Keratinocyte (primary cell): ENCODE measurements around the gene GGT5. TPM values are rescaled to one million over a fixed set of nuclear protein-coding genes. Genes with fewer than 3 reads are reported as not detected.
"Not testable (repeated sequence)": the region's sequence is repeated elsewhere in the genome, so short reads cannot be mapped to it uniquely, and the experiment has no call there.

Experiments used
- DNase-seq: peaks from one replicate; pipeline ENCODE4 v3.0.0-alpha.2; 2011; ENCODE audit warnings: low read depth, missing footprints, low spot score
- FAIRE-seq: peaks from 2 replicates; lab custom pipeline; 2011; peaks lifted over from hg19 to GRCh38; lab: Jason Lieb, UNC
- H2AFZ ChIP-seq: 2 replicates; pipeline ENCODE4 v1.6.0; 2012; ENCODE audit warnings: low read length, control low read depth, inconsistent platforms; ENCODE audit not compliant: control insufficient read depth
- H3K27ac ChIP-seq: 2 replicates; pipeline ENCODE4 v1.5.1; 2011; ENCODE audit warnings: low read length; ENCODE audit not compliant: control insufficient read depth, insufficient read depth
- H3K27me3 ChIP-seq: 3 replicates; pipeline ENCODE4 v1.6.0; 2011; ENCODE audit warnings: low read length; ENCODE audit not compliant: control insufficient read depth, insufficient read depth; ENCODE audit errors: extremely low read depth
- H3K36me3 ChIP-seq, 2 experiments: 2 replicates in 1 of 2; 3 replicates in 1 of 2; pipeline ENCODE4 v1.5.1; 2011; ENCODE audit warnings: low read length in 2 of 2, mild to moderate bottlenecking in 1 of 2; ENCODE audit not compliant: control insufficient read depth in 2 of 2, insufficient read depth in 2 of 2; ENCODE audit errors: extremely low read depth in 1 of 2
- H3K4me1 ChIP-seq: 3 replicates; pipeline ENCODE4 v1.5.1; 2011; ENCODE audit warnings: low read length; ENCODE audit not compliant: control insufficient read depth, insufficient read depth; ENCODE audit errors: extremely low read depth
- H3K4me2 ChIP-seq: 3 replicates; pipeline ENCODE4 v1.6.0; 2011; ENCODE audit warnings: low read depth, low read length; ENCODE audit not compliant: control insufficient read depth, insufficient read depth; ENCODE audit errors: extremely low read depth
- H3K4me3 ChIP-seq, 3 experiments: fragments of 200-600 bp in 1 of 3; sonication (generic) in 1 of 3; 2 replicates in 2 of 3; 3 replicates in 1 of 3; pipeline ENCODE4 v1.5.1; 2011 to 2016; ENCODE audit warnings: low read length in 3 of 3, mild to moderate bottlenecking in 3 of 3, control low read depth in 2 of 3, inconsistent platforms in 1 of 3, low read depth in 1 of 3, mixed read lengths in 1 of 3, mixed run types in 1 of 3, moderate library complexity in 1 of 3; ENCODE audit not compliant: control insufficient read depth in 2 of 3, insufficient read depth in 2 of 3; ENCODE audit errors: extremely low read depth in 1 of 3
- H3K79me2 ChIP-seq: 2 replicates; pipeline ENCODE4 v1.6.0; 2012; ENCODE audit warnings: low read length; ENCODE audit not compliant: control insufficient read depth, insufficient read depth
- H3K9ac ChIP-seq: 3 replicates; pipeline ENCODE4 v1.6.0; 2011; ENCODE audit warnings: low read length; ENCODE audit not compliant: control insufficient read depth, insufficient read depth; ENCODE audit errors: extremely low read depth
- H3K9me1 ChIP-seq: 3 replicates; pipeline ENCODE4 v1.6.0; 2011; ENCODE audit warnings: low read length; ENCODE audit not compliant: control insufficient read depth, insufficient read depth; ENCODE audit errors: extremely low read depth
- H3K9me3 ChIP-seq: 2 replicates; pipeline ENCODE4 v1.5.1; 2012; ENCODE audit warnings: low read depth, low read length; ENCODE audit not compliant: control insufficient read depth
- H4K20me1 ChIP-seq: 3 replicates; pipeline ENCODE4 v1.6.0; 2011; ENCODE audit warnings: low read length; ENCODE audit not compliant: control insufficient read depth, insufficient read depth; ENCODE audit errors: extremely low read depth
- EZH2 ChIP-seq: IDR thresholded peaks from one replicate; pipeline ENCODE4 v1.6.1; 2012; ENCODE audit warnings: inconsistent platforms, mild to moderate bottlenecking, low read length, moderate library complexity
- dilution Hi-C: fragments of 300-500 bp; cut with MboI; formaldehyde crosslinking; loops from one replicate; pipeline ENCODE4 v1.7.0; 2020; ENCODE audit warnings: low sequenced_read_pairs; ENCODE audit not compliant: extremely low pct_ligation_motif_present
- polyA plus RNA-seq, 5 experiments: library from polyadenylated mRNA; depleted of rRNA in 3 of 5; stranded (reverse) in 3 of 5; stranded (forward) in 1 of 5; unstranded in 1 of 5; fragments of >200 nt; gene quantifications; 1 replicate in 1 of 5; 2 replicates in 3 of 5; 3 replicates in 1 of 5; pipeline versions ENCODE4 v1.2.1 to v1.2.3, GENCODE V29; 2011 to 2012; ENCODE audit warnings: missing spikeins in 2 of 5, low read depth in 1 of 5, low replicate concordance in 1 of 5
- TF ChIP-seq, protein P1 (sequence below), 3 experiments: IDR thresholded peaks in 1 of 3; conservative IDR thresholded peaks in 1 of 3; optimal IDR thresholded peaks in 1 of 3; 2 replicates in 2 of 3; 3 replicates in 1 of 3; pipeline versions ENCODE3 to v1.5.1; 2011; ENCODE audit warnings: low read length in 3 of 3, mild to moderate bottlenecking in 3 of 3, moderate library complexity in 2 of 3, control low read depth in 1 of 3, inconsistent platforms in 1 of 3; ENCODE audit not compliant: insufficient read depth in 2 of 3; ENCODE audit errors: extremely low read depth in 1 of 3

Gene GGT5
- polyA plus RNA-seq, 1 donor (not counting 4 experiments of a cell fraction or from before 2014, with no cell fraction given): not detected

GRCh38 chr22:24205438-24206195, 39.3 kb downstream of the GGT5 start:
- no peaks in the 10 kb centered on the region for H3K9me3 ChIP-seq
- peaks cover 28% of the 10 kb centered on the region for H3K4me1 ChIP-seq
- H3K4me3 ChIP-seq: no peak overlapping the region
- no peaks in the 10 kb centered on the region for H3K36me3 ChIP-seq
- H4K20me1 ChIP-seq: no peaks in the 10 kb centered on the region
- no peak for FAIRE-seq
- H3K9ac ChIP-seq: no peak overlapping the region
- no peak overlapping the region for H2AFZ ChIP-seq
- no peaks in the 10 kb centered on the region for H3K27me3 ChIP-seq
- no peaks in the 10 kb centered on the region for H3K9me1 ChIP-seq
- no peak overlapping the region for H3K4me2 ChIP-seq
- no peak overlapping the region for H3K27ac ChIP-seq
- no peaks in the 10 kb centered on the region for H3K79me2 ChIP-seq
- dilution Hi-C loops: no loop called here
- DNase-seq: no peak
- TF ChIP-seq EZH2: no peak
- TF ChIP-seq, protein P1, sequence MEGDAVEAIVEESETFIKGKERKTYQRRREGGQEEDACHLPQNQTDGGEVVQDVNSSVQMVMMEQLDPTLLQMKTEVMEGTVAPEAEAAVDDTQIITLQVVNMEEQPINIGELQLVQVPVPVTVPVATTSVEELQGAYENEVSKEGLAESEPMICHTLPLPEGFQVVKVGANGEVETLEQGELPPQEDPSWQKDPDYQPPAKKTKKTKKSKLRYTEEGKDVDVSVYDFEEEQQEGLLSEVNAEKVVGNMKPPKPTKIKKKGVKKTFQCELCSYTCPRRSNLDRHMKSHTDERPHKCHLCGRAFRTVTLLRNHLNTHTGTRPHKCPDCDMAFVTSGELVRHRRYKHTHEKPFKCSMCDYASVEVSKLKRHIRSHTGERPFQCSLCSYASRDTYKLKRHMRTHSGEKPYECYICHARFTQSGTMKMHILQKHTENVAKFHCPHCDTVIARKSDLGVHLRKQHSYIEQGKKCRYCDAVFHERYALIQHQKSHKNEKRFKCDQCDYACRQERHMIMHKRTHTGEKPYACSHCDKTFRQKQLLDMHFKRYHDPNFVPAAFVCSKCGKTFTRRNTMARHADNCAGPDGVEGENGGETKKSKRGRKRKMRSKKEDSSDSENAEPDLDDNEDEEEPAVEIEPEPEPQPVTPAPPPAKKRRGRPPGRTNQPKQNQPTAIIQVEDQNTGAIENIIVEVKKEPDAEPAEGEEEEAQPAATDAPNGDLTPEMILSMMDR (optimal IDR thresholded peaks at IDR 0.05 in 1 of 3, IDR thresholded peaks at IDR 0.05 in 1 of 3, conservative IDR thresholded peaks at IDR 0.05 in 1 of 3; ENCODE audit: extremely low read depth in 1 of 3, insufficient read depth in 2 of 3, low read length in 3 of 3): peak in 1 of 3 experiments; percentile 2

GRCh38 chr22:24203856-24204255, 41.0 kb downstream of the GGT5 start:
- H3K36me3 ChIP-seq, dilution Hi-C loops, H3K9me3 ChIP-seq, H3K27ac ChIP-seq, H3K27me3 ChIP-seq, DNase-seq, FAIRE-seq, H3K9me1 ChIP-seq, H3K79me2 ChIP-seq, H3K9ac ChIP-seq, H3K4me3 ChIP-seq, H3K4me2 ChIP-seq, H2AFZ ChIP-seq, H4K20me1 ChIP-seq: not testable (repeated sequence)
- H3K4me1 ChIP-seq: peaks cover 28% of the 10 kb centered on the region
